ENCODE results near the gene PSORS1C2.
"Not testable (repeated sequence)": the region's sequence is repeated elsewhere in the genome, so short reads cannot be mapped to it uniquely, and the experiment has no call there.

Gene PSORS1C2

DNA sequence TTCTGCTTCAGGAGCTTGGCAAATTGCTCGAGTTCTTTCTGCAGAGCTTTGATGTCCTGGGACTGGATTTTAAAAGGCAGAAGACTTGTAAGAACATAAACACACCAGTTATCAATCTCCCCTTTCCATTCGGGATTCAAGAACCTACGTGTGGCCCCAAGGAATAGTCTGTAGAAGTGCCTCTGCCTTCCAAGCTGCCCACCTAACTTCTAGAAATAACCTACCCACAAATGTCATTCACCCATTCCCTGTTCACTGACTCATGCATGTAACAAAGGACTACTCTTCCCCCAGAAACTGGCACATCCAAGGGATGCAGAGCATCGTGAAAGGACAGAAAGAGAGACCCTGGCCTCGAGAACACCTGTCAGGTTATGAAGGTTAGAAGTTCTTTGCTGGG is 27.1 kb upstream of the PSORS1C2 start:
- no peak for DNase-seq (ENCODE audit: low spot score)

DNA sequence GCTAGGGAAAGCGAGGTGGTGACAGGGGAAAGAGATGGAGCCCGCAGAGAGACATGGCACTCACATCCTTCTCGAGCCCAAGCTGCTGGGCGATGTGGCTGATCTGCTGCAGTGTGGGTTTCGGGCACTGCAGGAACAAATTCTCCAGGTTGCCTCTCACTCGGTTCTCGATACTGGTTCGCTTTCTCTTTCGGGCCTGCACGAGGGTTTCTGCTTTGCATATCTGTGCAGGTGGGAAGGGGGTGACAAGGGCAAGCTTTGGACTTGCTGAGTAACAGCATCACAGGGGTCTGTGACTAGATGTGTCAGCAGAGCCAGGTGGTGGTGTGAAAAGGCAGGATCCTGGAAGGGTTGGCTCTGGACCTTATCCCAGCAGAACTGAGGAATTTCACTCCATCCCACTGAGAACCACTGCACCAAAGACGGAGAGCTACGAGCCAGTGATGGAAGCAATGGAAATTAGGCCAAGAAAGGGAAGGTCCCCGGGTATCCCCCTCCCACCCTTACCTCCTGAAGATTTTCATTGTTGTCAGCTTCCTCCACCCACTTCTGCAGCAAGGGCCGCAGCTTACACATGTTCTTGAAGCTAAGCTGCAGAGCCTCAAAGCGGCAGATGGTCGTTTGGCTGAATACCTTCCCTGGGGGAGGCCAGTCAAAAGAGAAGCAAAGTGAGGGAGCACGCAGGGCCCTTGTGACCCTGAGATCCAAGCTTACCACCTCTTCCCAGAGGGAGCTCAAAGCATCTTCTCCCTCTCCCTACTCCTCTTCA is 26.4 kb upstream of the PSORS1C2 start:
- DNase-seq (ENCODE audit: low spot score) = not testable (repeated sequence)

DNA sequence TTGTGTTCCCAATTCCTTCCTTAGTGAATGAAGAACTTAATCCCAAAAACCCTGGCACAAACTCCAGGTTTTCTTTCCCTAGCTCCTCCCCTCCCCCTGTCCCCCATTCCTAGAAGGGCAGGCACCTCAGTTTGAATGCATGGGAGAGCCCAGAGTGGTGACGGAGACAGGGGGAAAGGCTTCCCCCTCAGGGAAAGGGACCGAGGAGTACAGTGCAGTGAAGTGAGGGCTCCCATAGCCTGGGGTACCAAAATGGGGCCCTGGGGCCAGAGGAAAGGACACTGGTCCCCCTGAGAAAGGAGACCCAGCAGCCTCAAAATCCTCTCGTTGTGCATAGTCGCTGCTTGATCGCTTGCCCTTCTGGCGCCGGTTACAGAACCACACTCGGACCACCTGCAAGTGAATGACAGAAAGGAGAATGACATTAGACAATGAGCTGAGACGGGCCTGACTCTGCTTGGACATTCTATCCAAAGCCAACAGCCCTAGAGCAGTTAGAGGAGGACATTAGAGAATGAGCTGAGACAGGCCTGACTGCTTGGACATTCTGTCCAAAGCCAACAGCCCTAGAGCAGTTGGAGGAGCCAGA is 25.7 kb upstream of the PSORS1C2 start:
- DNase-seq (ENCODE audit: low spot score) = not testable (repeated sequence)

DNA sequence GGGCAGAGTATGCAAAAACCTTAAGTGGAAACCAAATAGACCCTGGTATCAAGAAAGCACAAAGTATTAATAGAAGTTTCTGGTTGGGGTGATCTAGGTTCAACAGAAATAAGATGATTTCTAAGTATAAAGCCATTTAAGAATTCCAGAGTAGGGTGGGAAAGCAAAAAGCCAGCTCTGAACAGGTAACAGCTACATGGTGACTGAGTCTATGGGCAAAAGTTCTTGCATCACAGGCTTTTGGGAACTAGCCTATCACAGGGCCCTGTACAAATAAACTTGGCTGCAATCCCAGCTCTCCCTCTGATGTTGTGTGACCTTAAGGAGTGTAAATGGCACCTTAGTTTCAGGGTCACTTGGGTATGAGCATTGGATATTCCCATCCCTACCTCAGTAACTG is 25.1 kb upstream of the PSORS1C2 start:
- no peak for DNase-seq (ENCODE audit: low spot score)

DNA sequence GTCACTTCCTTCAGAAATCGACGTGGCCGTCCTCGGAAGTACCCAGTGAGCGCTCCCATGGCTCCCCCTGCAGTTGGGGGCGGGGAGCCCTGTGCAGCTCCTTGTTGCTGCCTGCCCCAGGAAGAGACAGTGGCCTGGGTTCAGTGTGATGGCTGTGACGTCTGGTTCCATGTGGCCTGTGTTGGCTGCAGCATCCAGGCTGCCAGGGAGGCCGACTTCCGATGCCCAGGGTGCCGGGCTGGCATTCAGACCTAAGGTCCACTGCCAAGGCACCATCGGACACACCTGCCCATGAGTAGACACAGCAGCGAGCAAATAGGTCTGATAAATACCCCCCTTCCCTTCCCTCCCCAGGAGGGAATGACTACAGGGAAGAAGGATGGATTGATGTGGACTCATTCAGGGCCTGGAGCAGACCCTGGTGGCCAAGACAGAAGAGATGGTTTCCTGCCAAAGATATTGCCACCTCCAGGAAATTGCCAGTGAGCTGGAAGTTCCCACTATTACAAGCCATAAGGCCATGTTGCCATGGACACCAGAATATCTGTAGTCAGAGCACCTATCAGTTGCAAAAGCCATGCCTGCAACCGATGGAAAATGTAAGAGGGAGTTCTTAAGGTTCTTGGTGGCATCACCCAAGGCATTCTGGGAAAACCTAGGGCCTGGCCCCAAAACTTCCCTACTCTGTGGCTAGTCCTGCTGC is 23.7 kb upstream of the PSORS1C2 start:
- no peak for DNase-seq (ENCODE audit: low spot score)

DNA sequence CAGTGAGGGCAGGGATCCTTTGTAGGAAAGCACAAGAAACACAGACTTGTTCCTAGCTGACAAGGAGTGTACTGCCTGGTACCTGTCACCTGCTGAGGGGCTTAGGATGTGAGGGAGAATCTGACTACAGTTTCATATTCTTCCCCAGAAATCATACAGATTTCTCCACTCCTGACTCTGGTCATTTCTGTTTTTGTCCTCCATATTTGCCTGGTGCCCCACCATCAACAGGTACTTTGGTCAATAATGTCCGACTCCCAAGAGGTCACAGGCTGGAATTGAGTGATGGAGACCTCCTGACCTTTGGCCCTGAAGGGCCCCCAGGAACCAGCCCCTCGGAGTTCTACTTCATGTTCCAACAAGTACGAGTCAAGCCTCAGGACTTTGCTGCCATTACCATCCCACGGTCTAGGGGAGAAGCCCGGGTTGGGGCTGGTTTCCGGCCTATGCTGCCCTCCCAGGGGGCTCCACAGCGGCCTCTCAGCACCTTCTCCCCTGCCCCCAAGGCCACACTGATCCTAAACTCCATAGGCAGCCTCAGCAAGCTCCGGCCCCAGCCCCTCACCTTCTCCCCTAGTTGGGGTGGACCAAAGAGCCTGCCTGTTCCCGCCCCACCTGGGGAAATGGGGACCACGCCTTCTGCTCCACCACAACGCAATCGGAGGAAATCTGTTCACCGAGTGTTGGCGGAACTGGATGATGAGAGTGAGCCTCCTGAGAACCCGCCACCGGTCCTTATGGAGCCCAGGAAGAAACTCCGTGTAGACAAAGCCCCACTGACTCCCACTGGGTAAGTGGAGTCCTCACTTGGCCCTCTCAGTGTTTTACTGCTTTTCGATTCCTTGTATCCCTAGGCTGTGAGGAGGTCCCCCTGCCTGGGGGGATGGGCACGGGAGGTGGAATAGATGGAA is 22.6 kb upstream of the PSORS1C2 start:
- no peak for DNase-seq (ENCODE audit: low spot score)

DNA sequence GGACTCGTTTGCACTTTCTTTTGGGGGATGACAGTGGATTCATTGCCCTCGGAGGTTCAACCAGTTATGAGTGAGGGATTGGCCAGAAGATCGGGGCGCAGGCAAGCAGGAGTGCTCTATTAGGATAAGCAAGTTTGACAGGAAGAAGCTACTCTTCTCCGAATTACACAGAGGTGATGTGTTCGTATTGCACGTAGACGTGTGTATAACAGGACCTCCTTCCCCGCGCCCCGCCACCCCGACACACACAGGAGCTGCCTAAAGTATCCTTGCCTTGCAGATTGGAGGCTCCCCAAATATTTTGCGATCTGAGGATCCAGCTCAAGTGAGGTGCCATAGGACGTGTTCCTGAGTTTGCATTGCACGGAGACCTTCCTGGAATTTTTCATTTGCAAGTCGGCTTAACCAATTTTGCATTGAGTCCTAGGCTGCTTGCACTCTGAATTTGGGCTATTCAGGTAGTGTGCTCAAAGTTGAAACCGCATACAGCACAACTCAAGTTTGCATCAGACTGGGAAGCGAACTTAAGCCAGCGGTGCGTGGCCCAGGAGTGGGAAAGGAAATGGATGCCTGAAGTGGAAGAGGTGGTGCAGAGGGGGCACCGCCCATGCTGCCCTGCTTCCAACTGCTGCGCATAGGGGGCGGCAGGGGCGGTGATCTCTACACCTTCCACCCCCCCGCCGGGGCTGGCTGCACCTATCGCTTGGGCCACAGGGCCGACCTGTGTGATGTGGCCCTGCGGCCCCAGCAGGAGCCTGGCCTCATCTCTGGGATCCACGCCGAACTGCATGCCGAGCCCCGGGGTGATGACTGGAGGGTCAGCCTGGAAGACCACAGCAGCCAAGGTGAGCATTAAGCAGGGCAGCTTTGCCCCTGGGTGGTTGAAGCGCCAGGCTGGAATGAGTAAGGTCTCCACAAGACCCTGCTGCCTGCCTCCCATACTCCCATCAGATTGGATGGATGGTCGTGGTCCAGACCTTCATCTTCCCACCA is 20.3 kb upstream of the PSORS1C2 start:
- peak; percentile 23 for DNase-seq (ENCODE audit: low spot score)

DNA sequence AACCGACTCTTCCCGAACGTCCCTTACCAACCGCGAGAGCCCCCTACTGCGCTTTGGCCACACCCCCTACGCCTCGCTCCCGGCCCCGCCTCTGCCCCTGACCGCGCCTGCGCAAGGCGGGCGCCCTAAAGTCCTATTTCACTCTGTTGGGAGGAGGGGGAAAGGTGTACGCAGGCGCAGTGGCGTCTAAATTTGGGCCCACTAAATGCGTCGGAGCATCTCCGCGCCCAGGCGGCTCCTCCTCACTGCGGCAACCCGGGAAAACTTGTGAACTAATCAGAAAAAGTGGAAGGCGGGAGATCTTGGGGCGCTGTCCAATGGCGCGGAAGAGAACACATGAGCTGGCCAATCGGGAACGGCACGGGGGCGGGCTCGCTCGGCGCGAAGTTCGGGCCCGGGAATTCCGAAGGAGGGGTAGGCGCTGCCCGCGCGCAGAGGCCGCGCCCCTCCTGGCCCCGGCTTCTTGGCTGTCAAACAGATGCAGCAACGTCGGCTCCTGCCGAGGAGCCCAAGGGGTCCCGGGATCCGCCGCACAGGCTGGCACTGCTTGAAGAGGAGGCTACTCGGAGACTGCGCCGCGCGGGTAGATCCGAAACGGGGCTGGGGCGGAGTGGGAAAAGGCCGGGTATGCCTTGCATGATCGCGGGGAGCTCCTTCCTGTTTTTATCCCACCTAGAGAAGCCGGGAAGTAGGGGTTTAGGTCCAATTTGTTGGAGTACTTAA is 19.4 kb upstream of the PSORS1C2 start, which contains the start of gene TCF19:
TCF19 (plus strand) TSS at position 450 of the 723 bp plus-strand sequence. CDS start 881 bp downstream, outside the sequence.
- peak; percentile 96 for DNase-seq (ENCODE audit: low spot score)

DNA sequence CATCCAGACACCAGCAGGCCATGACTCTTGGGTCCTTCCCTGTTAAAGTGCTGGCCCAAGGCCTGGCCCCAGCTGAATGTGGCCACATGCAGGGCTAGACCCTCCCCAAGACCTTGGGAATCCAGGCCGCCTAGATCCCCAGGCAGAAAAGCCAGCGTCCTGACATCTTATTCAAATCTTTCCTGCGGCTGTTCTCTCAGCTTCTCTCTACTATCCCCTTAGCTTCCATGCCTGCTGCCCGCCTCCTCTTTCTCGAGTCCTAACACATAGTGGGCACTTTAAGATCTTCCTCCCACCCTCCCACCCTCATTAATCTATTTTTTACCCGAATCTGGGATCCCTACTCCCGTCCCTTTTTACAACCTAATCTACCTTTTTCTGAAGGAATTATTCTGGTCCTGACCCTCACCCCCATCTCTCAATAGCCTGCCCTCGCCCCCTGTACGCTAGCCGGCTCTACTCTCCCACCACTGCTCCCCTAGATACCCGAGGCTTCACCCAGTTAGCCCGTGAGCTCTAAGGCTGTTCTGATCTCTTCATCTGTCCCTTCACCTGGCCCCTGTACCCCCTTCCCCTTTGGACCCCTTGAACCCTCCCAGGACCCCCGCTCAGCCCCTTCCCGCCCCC is 18.8 kb upstream of the PSORS1C2 start, which contains the start of gene CCHCR1:
CCHCR1 (minus strand) TSS at position 290 of the 627 bp plus-strand sequence; CDS start at position 88, 202 bp downstream.
- DNase-seq (ENCODE audit: low spot score) = no peak

DNA sequence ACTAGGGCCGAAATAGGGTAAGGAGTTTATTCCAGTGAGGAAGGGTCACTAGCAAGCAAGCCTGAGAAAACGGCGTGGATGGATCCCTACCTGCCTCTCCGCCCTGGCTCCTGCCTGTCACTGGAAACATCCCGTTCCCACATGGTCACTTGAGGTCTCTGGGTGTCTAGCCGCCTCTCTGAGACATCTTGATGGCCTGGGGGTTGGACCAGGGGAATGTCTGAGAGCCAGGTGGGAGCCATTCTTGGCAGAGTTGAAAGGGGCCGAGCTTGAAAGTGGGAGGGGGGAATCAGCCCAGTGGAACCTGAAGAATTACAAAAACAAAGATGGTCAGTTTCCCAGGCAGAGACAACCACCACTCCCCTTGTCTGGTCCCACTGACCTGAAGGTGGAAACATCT is 17.8 kb upstream of the PSORS1C2 start:
- no peak for DNase-seq (ENCODE audit: low spot score)

DNA sequence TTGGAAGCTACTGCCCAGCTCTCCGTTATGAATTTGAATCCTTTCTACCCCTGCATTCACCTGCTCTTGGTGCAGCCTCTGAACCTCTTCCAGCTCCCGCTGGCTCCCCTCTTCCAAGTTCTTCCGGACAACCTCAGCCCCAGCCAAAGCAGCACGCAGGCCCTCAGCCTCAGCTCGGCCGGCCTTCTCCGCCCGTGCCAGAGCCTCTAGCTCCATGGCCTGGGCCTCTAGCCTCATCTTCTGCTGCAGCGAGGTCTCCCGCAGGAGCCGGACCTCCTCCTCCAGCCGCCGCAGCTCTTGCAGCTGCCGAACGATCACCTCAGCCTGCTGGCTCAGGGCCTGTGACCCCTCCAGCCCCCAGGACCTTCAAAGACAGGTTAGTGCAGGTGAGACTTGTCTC is 15.6 kb upstream of the PSORS1C2 start:
- DNase-seq (ENCODE audit: low spot score) = no peak

DNA sequence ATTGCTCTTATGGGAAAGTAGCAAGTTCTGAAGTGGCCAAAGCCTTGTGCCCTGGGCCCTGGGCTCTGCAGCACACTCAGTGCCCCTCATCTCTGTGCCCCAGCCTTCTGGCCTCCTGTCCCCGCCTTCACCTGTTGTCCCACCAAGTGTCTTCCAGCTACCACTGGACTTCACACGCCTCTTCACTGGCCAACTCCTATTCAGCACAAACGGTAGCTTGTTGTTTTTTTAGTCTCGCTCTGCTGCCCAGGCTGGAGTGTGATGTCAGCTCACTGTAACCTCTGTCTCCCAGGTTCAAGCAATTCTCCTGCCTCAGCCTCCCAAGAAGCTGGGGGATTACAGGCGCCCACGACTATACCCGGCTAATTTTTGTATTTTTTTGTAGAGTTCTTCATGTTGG is 13.9 kb upstream of the PSORS1C2 start:
- DNase-seq (ENCODE audit: low spot score) = no peak

DNA sequence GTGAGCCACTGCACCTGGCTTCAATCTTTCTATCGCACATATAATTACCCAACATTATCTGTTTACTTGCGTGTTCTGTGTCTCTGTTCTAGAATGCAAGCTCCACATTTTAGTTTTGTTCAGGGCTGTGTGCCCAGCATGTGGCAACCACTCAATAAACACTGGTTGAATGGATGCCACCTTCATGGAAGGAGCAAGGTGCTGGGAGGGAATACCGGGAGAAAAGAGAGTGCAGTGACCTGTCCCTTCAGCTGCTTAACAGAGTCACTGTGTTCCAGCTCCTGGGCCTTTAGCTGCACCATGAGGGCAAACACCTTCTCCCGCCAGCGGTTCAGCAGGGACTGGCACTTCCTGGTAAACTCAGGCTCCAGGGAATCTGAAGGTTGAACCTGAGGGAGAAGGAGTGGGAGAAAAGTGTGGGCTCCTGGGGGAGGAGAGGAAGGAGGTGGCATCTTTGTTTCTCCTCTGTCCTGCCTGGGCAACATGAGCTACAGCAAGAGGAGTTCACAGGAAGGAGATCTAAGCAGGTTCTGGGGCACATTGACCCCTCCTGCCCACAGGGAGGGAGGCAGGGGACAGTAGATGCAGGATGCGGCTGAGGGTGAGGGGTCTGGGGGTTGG is 11.1 kb upstream of the PSORS1C2 start:
- no peak for DNase-seq (ENCODE audit: low spot score)

DNA sequence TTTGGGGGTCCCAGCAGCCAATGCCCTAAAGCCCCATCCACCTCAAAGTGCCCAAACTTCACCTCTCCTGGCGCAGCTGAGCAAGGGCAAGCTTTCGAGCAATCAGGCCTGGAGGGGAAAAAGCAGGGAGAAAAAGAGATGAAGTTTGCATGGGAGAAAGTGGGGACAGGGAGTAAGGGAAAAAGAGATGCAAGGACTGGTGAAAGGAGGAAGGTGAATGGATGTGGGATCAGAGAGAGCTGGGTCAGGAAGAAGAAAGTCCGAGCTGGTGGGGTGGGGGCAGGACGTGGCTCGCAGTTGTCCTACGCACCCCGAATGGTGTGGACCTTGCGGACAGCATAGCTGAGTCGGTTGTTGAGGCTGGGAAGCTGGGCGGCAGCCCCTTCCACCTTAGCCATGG is 6.5 kb upstream of the PSORS1C2 start:
- DNase-seq (ENCODE audit: low spot score) = no peak

DNA sequence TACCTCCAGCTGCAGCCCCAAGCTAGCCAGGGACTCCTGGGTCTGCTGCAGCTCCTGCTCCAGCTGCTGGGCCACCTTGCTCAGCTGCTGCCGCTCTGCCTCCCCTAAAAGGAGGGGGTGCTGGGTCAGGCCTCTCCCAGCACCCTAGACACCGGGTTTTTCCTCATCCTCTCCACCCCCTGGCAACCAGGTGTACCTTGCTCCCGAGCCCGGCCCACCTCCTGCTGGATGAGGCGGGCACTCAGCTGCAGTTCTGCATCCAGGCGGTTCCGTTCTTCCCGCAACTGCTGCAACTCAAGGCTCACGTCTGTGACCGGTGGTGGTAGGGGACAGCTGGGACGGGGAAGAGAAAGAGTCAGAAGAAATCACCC is 6.1 kb upstream of the PSORS1C2 start:
- no peak for DNase-seq (ENCODE audit: low spot score)

DNA sequence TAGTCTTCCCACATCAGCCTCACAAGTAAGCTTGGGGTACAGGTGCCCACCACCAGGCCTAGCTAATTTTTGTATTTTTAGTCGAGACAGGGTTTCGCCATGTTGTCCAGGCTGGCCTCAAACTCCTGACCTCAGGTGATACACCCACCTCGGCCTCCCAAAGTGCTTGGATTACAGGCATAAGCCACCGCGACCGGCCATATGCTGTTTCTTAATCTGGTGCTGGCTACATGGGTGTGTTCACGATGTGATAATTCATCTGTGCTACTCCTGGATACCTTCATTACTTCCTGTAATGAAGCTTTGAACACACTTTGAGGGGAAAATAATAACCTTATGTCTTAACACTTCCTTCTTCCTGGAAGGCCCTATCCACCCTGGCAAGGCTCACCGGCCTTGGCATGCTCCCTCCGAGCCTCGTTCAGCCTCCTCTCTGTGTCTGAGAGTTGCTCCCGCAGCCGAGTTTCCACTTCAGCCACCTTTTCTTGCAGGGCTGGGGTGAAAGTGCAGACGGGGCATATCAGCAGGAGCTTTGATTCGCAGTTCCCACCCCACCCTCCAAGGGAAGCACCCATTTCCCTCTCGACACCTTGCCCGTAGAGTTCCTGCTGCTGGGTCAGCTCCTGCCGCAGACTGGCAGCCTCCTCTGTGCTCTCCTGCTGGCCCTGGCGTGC is 5.6 kb upstream of the PSORS1C2 start:
- no peak for DNase-seq (ENCODE audit: low spot score)

DNA sequence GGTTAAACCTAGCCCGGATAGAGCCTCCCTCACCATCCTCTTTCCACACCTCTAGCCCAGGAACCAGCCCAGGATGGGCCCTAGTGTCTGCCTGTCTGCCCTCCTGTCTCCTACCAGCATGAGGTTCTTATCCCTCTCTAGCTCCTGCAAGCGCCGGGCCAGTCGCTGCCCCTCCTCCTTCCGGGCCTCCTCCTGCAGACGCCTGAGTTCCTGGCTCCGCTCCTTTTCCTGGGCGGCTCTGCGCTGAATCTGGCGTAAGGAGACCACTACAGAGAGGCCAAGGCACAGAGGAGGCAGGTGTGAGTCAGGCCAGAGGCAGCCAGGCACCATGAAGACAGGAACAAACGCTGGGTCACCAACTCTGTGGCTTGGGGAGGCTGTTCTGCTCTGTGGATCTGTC is 4.3 kb upstream of the PSORS1C2 start:
- DNase-seq (ENCODE audit: low spot score) = no peak

DNA sequence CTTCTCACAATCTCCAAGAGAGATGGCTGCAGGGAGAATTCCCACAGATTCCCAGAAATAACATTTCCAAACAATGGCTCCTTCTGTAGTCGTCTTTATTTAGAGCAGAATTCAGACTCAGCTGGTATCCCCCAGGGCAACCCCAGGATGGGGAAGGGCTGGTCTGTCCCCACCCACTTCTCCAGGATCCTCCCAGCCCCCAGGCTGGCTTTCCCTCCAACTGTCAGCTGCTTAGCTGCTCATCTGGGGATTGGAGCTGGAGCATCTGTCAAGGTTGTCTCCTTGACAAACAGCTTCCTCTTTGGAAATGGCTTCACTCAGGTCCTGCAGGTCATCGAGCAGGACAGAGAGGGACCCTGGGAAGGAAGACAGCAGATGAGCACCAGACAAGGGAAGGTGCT is 3.5 kb upstream of the PSORS1C2 start:
- DNase-seq (ENCODE audit: low spot score) = no peak

DNA sequence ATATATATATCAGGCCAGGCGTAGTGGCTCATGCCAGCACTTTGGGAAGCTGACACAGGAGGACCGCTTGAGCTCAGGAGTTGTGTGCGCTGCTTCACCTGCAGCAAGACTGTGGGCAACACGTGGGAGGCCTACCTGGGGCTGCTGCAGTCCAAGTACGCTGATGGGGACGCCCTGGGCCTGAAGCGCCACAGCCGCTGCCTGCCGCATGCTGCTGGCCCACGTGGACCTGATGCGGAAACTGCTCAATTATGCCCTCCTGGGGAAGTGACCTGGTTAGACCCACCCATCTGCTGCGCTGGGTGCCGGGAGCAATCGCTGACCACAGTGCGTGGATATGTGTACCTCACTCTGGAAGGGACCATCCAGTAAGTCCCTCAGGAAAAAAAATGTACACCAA is 1.8 kb upstream of the PSORS1C2 start:
- DNase-seq (ENCODE audit: low spot score) = no peak
